Right renal pelvis (tissue), 4 donors: ENCODE results near the gene ADAMTS2. TPM values are rescaled to one million over a fixed set of nuclear protein-coding genes. Genes with fewer than 3 reads are reported as not detected.

Experiments used
- DNase-seq, 4 donors: peaks; one replicate each; pipeline ENCODE4 v3.0.0-alpha.2; 2013; ENCODE audit warnings: low read depth in 4 of 4, low spot score in 3 of 4, missing footprints in 1 of 4
- polyA plus RNA-seq, 4 donors: library from polyadenylated mRNA; unstranded; fragments of 120-200 nt; gene quantifications; one replicate each; pipeline ENCODE4 v1.2.1, GENCODE V29; 2013; ENCODE audit not compliant: insufficient read length in 4 of 4

The ADAMTS2 gene
- polyA plus RNA-seq, 4 donors: 10.9 to 15.5 (median 11.5) TPM

DNA sequence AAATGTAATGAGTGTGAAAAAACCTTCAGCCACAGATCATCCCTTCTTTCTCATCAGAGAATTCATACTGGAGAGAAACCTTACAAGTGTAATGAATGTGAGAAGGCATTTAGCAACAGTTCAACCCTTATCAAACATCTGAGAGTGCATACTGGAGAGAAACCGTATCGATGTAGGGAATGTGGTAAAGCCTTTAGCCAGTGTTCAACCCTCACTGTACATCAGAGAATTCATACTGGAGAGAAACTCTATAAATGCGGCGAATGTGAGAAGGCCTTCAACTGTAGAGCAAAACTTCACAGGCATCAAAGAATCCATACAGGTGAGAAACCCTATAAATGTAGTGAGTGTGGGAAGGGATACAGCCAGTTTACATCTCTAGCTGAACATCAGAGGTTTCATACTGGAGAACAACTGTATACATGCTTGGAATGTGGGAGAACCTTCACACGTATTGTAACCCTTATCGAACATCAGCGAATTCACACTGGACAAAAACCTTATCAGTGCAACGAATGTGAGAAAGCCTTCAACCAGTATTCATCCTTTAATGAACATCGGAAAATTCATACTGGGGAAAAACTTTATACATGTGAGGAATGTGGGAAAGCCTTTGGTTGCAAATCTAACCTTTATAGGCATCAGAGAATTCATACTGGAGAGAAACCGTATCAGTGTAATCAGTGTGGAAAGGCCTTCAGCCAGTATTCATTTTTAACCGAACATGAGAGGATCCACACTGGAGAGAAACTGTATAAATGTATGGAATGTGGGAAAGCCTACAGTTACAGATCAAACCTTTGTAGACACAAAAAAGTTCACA is 265.9 kb downstream of the ADAMTS2 start:
- DNase-seq: no peak

DNA sequence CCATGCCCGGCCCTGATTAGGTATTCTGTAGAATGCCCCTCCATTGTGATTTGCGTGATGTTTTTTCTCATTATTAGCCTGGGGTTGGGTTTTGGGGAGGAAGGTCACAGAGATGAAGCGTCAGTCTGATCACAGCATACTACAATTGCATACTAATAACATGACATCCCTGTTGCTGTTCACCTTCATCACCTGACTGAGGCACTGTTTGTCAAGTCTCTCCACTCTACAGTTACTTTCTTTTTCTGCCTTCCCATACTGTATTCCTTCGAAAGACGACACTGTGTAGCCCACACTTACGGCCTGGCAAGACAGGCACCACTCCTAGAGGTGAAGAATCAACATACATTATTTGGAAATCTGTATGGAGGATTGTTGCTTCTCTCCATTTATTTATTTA is 279.6 kb downstream of the ADAMTS2 start:
- DNase-seq: no peak

DNA sequence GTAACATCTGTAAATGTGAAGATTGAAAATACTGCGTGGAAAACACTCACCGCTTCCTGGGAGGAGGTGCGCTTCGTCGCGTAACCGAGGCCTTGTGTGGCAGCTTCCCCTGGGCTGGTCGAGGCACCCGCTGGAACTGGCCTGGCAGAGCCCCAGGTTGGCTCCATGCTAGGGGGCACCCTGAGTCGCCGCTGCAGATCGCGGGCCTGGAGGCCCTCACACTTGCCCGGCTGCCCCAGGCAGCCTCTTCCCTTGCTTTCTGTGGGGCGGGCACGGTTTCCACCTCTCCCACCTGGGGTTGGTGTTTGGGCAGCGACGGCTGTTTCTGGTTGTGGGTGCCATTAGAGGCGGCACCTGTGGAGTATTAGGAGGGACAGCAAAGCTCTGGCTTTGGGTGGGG is 284.2 kb downstream of the ADAMTS2 start:
- DNase-seq: no peak

Other genes starting within 250 kb of the ADAMTS2 start
- gene RUFY1, start 205.1 kb upstream of the ADAMTS2 start, polyA plus RNA-seq: 10 to 100 TPM; 69.1 to 81.4 (median 78.7) TPM